Ascending aorta (tissue), 2 donors: Measurements from ENCODE around the gene TSHZ3. TPM values are rescaled to one million over a fixed set of nuclear protein-coding genes. Genes with fewer than 3 reads are reported as not detected.

Source experiments
- DNase-seq, 2 donors: peaks; one replicate each; pipeline ENCODE4 v3.0.0-alpha.2; 2019; ENCODE audit warnings: low spot score in 2 of 2
- H3K27ac ChIP-seq, 2 donors: fragments of 200-600 bp; sonication (generic); one replicate each; pipeline ENCODE4 v1.5.1; 2016 to 2017; ENCODE audit warnings: mild to moderate bottlenecking in 1 of 2
- H3K27me3 ChIP-seq: fragments of 200-600 bp; sonication (generic); one replicate; pipeline ENCODE4 v1.5.1; 2017
- H3K36me3 ChIP-seq, 2 donors: fragments of 200-600 bp; sonication (generic); one replicate each; pipeline ENCODE4 v1.5.1; 2016
- H3K4me1 ChIP-seq, 2 donors: fragments of 200-600 bp; sonication (generic); one replicate each; pipeline ENCODE4 v1.5.1; 2016 to 2017; ENCODE audit warnings: mild to moderate bottlenecking in 1 of 2
- H3K4me3 ChIP-seq, 2 donors: fragments of 200-600 bp; sonication (generic); one replicate each; pipeline ENCODE4 v1.5.1; 2016 to 2017; ENCODE audit warnings: mild to moderate bottlenecking in 1 of 2
- H3K9me3 ChIP-seq, 2 donors: fragments of 200-600 bp; sonication (generic); one replicate each; pipeline ENCODE4 v1.5.1; 2016
- CTCF ChIP-seq, 3 experiments: fragments of 200-600 bp in 2 of 3; fragments of 450-650 bp in 1 of 3; sonication (generic) in 2 of 3; IDR thresholded peaks; one replicate each; pipeline ENCODE4 v1.5.1; 2016 to 2019; ENCODE audit warnings: antibody characterized with exemption in 3 of 3, mild to moderate bottlenecking in 1 of 3, moderate library complexity in 1 of 3
- intact Hi-C: fragments of 100-400 bp; cut with DNase I; formaldehyde crosslinking; loops from one replicate; pipeline ENCODE4 v1.15.1; 2023
- total RNA-seq: library from RNA; depleted of rRNA; stranded (reverse); fragments of >200 nt; gene quantifications from one replicate; pipeline ENCODE4 v1.1.0, GENCODE V29; 2016

Gene TSHZ3
- total RNA-seq, 1 donor from 2014 or later = 9.9 TPM

GRCh38 chr19:31274251-31275067 is 74.8 kb downstream of the TSHZ3 start:
- Histone ChIP-seq H3K4me3 (no peak overlapping the region), H3K4me1 (no peaks in the 10 kb centered on the region), H3K9me3 (no peaks in the 10 kb centered on the region), H3K36me3 (peaks cover 23 to 27% of the 10 kb centered on the region in 2 donors), H3K27me3 (no peaks in the 10 kb centered on the region), H3K27ac (no peak overlapping the region)
- peak in 1 of 2 donors; percentile 21 for DNase-seq
- no peak for TF ChIP-seq CTCF (IDR thresholded peaks at IDR 0.05)
- intact Hi-C loops = no loop called here

- Histone ChIP-seq H3K9me3 (no peaks in the 10 kb centered on the region), H3K4me1 (no peaks in the 10 kb centered on the region), H3K27me3 (no peaks in the 10 kb centered on the region), H3K36me3 (peaks cover 7 to 9% of the 10 kb centered on the region in 2 donors), H3K27ac (no peak overlapping the region), H3K4me3 (no peak overlapping the region)
- intact Hi-C loops = no loop called here
- no peak for TF ChIP-seq CTCF (IDR thresholded peaks at IDR 0.05)
- no peak for DNase-seq
Observed at GRCh38 chr19:31272583-31273106, 76.6 kb downstream of the TSHZ3 start.

GRCh38 chr19:31271306-31271911 is 77.8 kb downstream of the TSHZ3 start:
- H3K4me1 ChIP-seq = no peaks in the 10 kb centered on the region
- H3K36me3 ChIP-seq = peaks cover 0 to 2% of the 10 kb centered on the region in 2 donors
- H3K27me3 ChIP-seq = no peaks in the 10 kb centered on the region
- no peak overlapping the region for H3K4me3 ChIP-seq
- no peak overlapping the region for H3K27ac ChIP-seq
- TF ChIP-seq CTCF (IDR thresholded peaks at IDR 0.05) = no peak
- DNase-seq = peak in 1 of 2 donors; percentile 53
- H3K9me3 ChIP-seq = no peaks in the 10 kb centered on the region
- intact Hi-C loops = no loop called here

GRCh38 chr19:31270897-31271296 is 78.3 kb downstream of the TSHZ3 start:
- Histone ChIP-seq H3K27ac (no peak overlapping the region), H3K36me3 (no peaks in the 10 kb centered on the region), H3K4me3 (no peak overlapping the region), H3K27me3 (no peaks in the 10 kb centered on the region), H3K4me1 (no peaks in the 10 kb centered on the region), H3K9me3 (no peaks in the 10 kb centered on the region)
- no peak for TF ChIP-seq CTCF (IDR thresholded peaks at IDR 0.05)
- intact Hi-C loops = no loop called here
- peak in 1 of 2 donors; percentile 48 for DNase-seq

- no peak for TF ChIP-seq CTCF (IDR thresholded peaks at IDR 0.05)
- intact Hi-C loops = no loop called here
- Histone ChIP-seq H3K36me3 (no peaks in the 10 kb centered on the region), H3K4me3 (no peak overlapping the region), H3K27me3 (no peaks in the 10 kb centered on the region), H3K4me1 (no peaks in the 10 kb centered on the region), H3K9me3 (no peaks in the 10 kb centered on the region), H3K27ac (no peak overlapping the region)
- peak in 1 of 2 donors; percentile 47 for DNase-seq
Observed at GRCh38 chr19:31269425-31270127, 79.7 kb downstream of the TSHZ3 start.
